NOMO-1 treated with DMSO at 0.1 percent for 48 hours (cell line): ENCODE data around the gene SLC2A4.
A peak's percentile ranks its signal among the peaks of the same experiment; 100 is the strongest.

Experiments
- DNase-seq: peaks from one replicate; lab custom pipeline; 2025; ENCODE audit not compliant: unreplicated experiment; lab: John Stamatoyannopoulos, UW

Gene SLC2A4

GRCh38 chr17:7263801-7264078, 17.8 kb upstream of the SLC2A4 start:
- no peak for DNase-seq

- no peak for DNase-seq
Observed at GRCh38 chr17:7266784-7267183, 14.7 kb upstream of the SLC2A4 start.

GRCh38 chr17:7279448-7279847, 2.1 kb upstream of the SLC2A4 start:
- DNase-seq: no peak

- peak; percentile 85 for DNase-seq
Observed at GRCh38 chr17:7280519-7281073, 922 bp upstream of the SLC2A4 start.

- no peak for DNase-seq
Observed at GRCh38 chr17:7281953-7282751, 634 bp downstream of the SLC2A4 start.

GRCh38 chr17:7282752-7283321, 1.3 kb downstream of the SLC2A4 start:
- DNase-seq: no peak

- DNase-seq: no peak
Observed at GRCh38 chr17:7283471-7284216, 2.1 kb downstream of the SLC2A4 start.

GRCh38 chr17:7284911-7285310, 3.4 kb downstream of the SLC2A4 start:
- no peak for DNase-seq

GRCh38 chr17:7285679-7286078, 4.2 kb downstream of the SLC2A4 start:
- DNase-seq: no peak

GRCh38 chr17:7289256-7290032, 7.9 kb downstream of the SLC2A4 start:
- DNase-seq: no peak

- DNase-seq: no peak
Observed at GRCh38 chr17:7290166-7290565, 8.6 kb downstream of the SLC2A4 start.

GRCh38 chr17:7290685-7291084, 9.2 kb downstream of the SLC2A4 start:
- no peak for DNase-seq

GRCh38 chr17:7292194-7292593, 10.7 kb downstream of the SLC2A4 start:
- no peak for DNase-seq

GRCh38 chr17:7292729-7293128, 11.2 kb downstream of the SLC2A4 start:
- no peak for DNase-seq

- DNase-seq: no peak
Observed at GRCh38 chr17:7293159-7293558, 11.6 kb downstream of the SLC2A4 start.

- no peak for DNase-seq
Observed at GRCh38 chr17:7293816-7294613, 12.5 kb downstream of the SLC2A4 start.

- peak; percentile 66 for DNase-seq
Observed at GRCh38 chr17:7294614-7295153, 13.2 kb downstream of the SLC2A4 start, which contains the start of gene YBX2. TSS of gene YBX2 (minus strand) at chr17:7294639. CDS start at chr17:7294500, 139 bp downstream.

GRCh38 chr17:7295230-7296180, 14.0 kb downstream of the SLC2A4 start:
- DNase-seq: no peak
